H1 (cell line): ENCODE results near the gene MAPK14. TPM values are rescaled to one million over a fixed set of nuclear protein-coding genes. Genes with fewer than 3 reads are reported as not detected.

Experiments
- CTCF ChIA-PET: fragments of 300-600 bp; sonication (Branson Sonifier 250); formaldehyde crosslinking; loops from one replicate; lab custom pipeline; 2021; ENCODE audit not compliant: partially characterized antibody; lab: Charles Lee
- POLR2A ChIA-PET: fragments of 300-600 bp; sonication (Branson Sonifier 250); formaldehyde crosslinking; loops from one replicate; lab custom pipeline; 2021; ENCODE audit warnings: inconsistent platforms; ENCODE audit not compliant: partially characterized antibody; lab: Charles Lee
- DNase-seq, 2 experiments: peaks; one replicate each; pipeline versions ENCODE4 v3.0.0 to v3.0.0-alpha.2; 2010 to 2022; ENCODE audit warnings: low spot score in 2 of 2, low read depth in 1 of 2, mixed read lengths in 1 of 2
- FAIRE-seq: peaks from 2 replicates; lab custom pipeline; 2011; peaks lifted over from hg19 to GRCh38; lab: Jason Lieb, UNC
- H2AFZ ChIP-seq: 2 replicates; pipeline ENCODE4 v1.8.1; 2012; ENCODE audit warnings: low read length, inconsistent platforms
- H2AK5ac ChIP-seq: 2 replicates; pipeline ENCODE4 v1.6.1; 2013; ENCODE audit warnings: low read depth, low read length
- H2BK120ac ChIP-seq: replicated peaks from 2 replicates; pipeline ENCODE3; 2013; ENCODE audit warnings: low read depth, low read length, inconsistent platforms
- H2BK12ac ChIP-seq: 2 replicates; pipeline ENCODE4 v1.6.1; 2013; ENCODE audit warnings: low read depth, low read length
- H2BK15ac ChIP-seq: 2 replicates; pipeline ENCODE4 v1.6.1; 2013; ENCODE audit warnings: low read length
- H2BK20ac ChIP-seq: 2 replicates; pipeline ENCODE4 v1.6.1; 2013; ENCODE audit warnings: low read length
- H2BK5ac ChIP-seq: 2 replicates; pipeline ENCODE4 v1.6.1; 2013; ENCODE audit warnings: low read depth, low read length
- H3K14ac ChIP-seq: 2 replicates; pipeline ENCODE4 v1.6.1; 2013; ENCODE audit warnings: inconsistent platforms; ENCODE audit not compliant: insufficient read length
- H3K18ac ChIP-seq: 2 replicates; pipeline ENCODE4 v1.6.1; 2013; ENCODE audit warnings: low read length; ENCODE audit errors: extremely low read depth
- H3K23ac ChIP-seq: 2 replicates; pipeline ENCODE4 v1.6.1; 2013; ENCODE audit warnings: inconsistent platforms; ENCODE audit not compliant: insufficient read length
- H3K23me2 ChIP-seq: 2 replicates; pipeline ENCODE4 v1.6.1; 2013; ENCODE audit warnings: low read depth, low read length
- H3K27ac ChIP-seq: 2 replicates; pipeline ENCODE4 v1.6.1; 2011; ENCODE audit warnings: low read depth, low read length, inconsistent platforms
- H3K27me3 ChIP-seq, 4 experiments: replicated peaks in 1 of 4; 1 replicate in 1 of 4; 2 replicates in 3 of 4; pipeline versions ENCODE4 v1.6.1 to v1.8.1; 2011 to 2013; ENCODE audit warnings: low read length in 3 of 4, mild to moderate bottlenecking in 3 of 4, inconsistent platforms in 2 of 4, mixed read lengths in 2 of 4, moderate library complexity in 1 of 4; ENCODE audit not compliant: control insufficient read depth in 3 of 4, insufficient read depth in 3 of 4; ENCODE audit errors: extremely low read depth in 1 of 4
- H3K36me3 ChIP-seq, 4 experiments: 2 replicates each; pipeline versions ENCODE4 v1.6.1 to v1.8.1; 2011 to 2013; ENCODE audit warnings: mild to moderate bottlenecking in 4 of 4, low read length in 3 of 4, moderate library complexity in 2 of 4, control low read depth in 1 of 4, inconsistent platforms in 1 of 4; ENCODE audit not compliant: insufficient read depth in 4 of 4, control insufficient read depth in 2 of 4
- H3K4ac ChIP-seq: replicated peaks from 2 replicates; pipeline ENCODE3; 2013; ENCODE audit warnings: low read length, low read depth, mixed read lengths, inconsistent platforms; ENCODE audit not compliant: insufficient read length
- H3K4me1 ChIP-seq, 4 experiments: replicated peaks in 1 of 4; 1 replicate in 1 of 4; 2 replicates in 3 of 4; pipeline versions ENCODE4 v1.6.1 to v1.8.1; 2011 to 2013; ENCODE audit warnings: low read length in 3 of 4, inconsistent platforms in 2 of 4, mixed read lengths in 1 of 4; ENCODE audit not compliant: insufficient read depth in 4 of 4, control insufficient read depth in 3 of 4
- H3K4me2 ChIP-seq, 2 experiments: 2 replicates each; pipeline versions ENCODE4 v1.6.1 to v1.8.1; 2011 to 2013; ENCODE audit warnings: low read depth in 2 of 2, low read length in 2 of 2, control low read depth in 1 of 2, inconsistent platforms in 1 of 2, mild to moderate bottlenecking in 1 of 2; ENCODE audit not compliant: insufficient read depth in 1 of 2
- H3K4me3 ChIP-seq, 4 experiments: fragments of 200-600, 300-600 bp in 1 of 4; sonication (generic), shearing (Covaris generic), sonication (Bioruptor Twin) in 1 of 4; 2 replicates each; pipeline versions ENCODE4 v1.5.1 to v1.8.1; 2011 to 2016; ENCODE audit warnings: low read length in 4 of 4, low read depth in 3 of 4, control low read depth in 2 of 4, inconsistent platforms in 2 of 4, mild to moderate bottlenecking in 2 of 4, mixed read lengths in 1 of 4, moderate library complexity in 1 of 4; ENCODE audit not compliant: insufficient read depth in 2 of 4; ENCODE audit errors: extremely low read depth in 1 of 4
- H3K56ac ChIP-seq: replicated peaks from 2 replicates; pipeline ENCODE3; 2013; ENCODE audit warnings: low read depth, mild to moderate bottlenecking, mixed read lengths, low read length, inconsistent platforms; ENCODE audit not compliant: insufficient read length
- H3K79me1 ChIP-seq: 2 replicates; pipeline ENCODE4 v1.6.1; 2013; ENCODE audit warnings: low read depth, low read length, control low read depth
- H3K79me2 ChIP-seq, 2 experiments: 2 replicates each; pipeline versions ENCODE4 v1.6.1 to v1.8.1; 2012 to 2013; ENCODE audit warnings: low read length in 2 of 2, mild to moderate bottlenecking in 2 of 2, inconsistent platforms in 1 of 2; ENCODE audit not compliant: insufficient read depth in 2 of 2, control insufficient read depth in 1 of 2
- H3K9ac ChIP-seq, 4 experiments: replicated peaks in 1 of 4; 1 replicate in 1 of 4; 2 replicates in 3 of 4; pipeline versions ENCODE4 v1.6.1 to v1.8.1; 2011 to 2013; ENCODE audit warnings: low read depth in 3 of 4, low read length in 3 of 4, control low read depth in 2 of 4, mild to moderate bottlenecking in 2 of 4, moderate library complexity in 2 of 4, inconsistent platforms in 1 of 4; ENCODE audit errors: extremely low read depth in 1 of 4
- H3K9me3 ChIP-seq, 2 experiments: 2 replicates each; pipeline versions ENCODE4 v1.6.1 to v1.8.1; 2012 to 2013; ENCODE audit warnings: mild to moderate bottlenecking in 2 of 2, moderate library complexity in 2 of 2, control low read depth in 1 of 2, inconsistent platforms in 1 of 2, low read depth in 1 of 2, low read length in 1 of 2, mixed read lengths in 1 of 2; ENCODE audit not compliant: insufficient read depth in 2 of 2
- H4K20me1 ChIP-seq, 2 experiments: replicated peaks in 1 of 2; 2 replicates each; pipeline versions ENCODE3 to v1.8.1; 2011 to 2013; ENCODE audit warnings: inconsistent platforms in 2 of 2, low read length in 2 of 2, mild to moderate bottlenecking in 1 of 2; ENCODE audit not compliant: insufficient read depth in 2 of 2, control insufficient read depth in 1 of 2
- H4K5ac ChIP-seq: 2 replicates; pipeline ENCODE4 v1.6.1; 2013; ENCODE audit warnings: low read length, low read depth, mixed read lengths, inconsistent platforms; ENCODE audit not compliant: insufficient read length
- H4K8ac ChIP-seq: 2 replicates; pipeline ENCODE4 v1.8.0; 2013; ENCODE audit warnings: mild to moderate bottlenecking, moderate library complexity, low read length, inconsistent platforms; ENCODE audit not compliant: insufficient read depth; ENCODE audit errors: extremely low read depth
- H4K91ac ChIP-seq: replicated peaks from 2 replicates; pipeline ENCODE3; 2013; ENCODE audit warnings: low read length, mixed read lengths, inconsistent platforms; ENCODE audit not compliant: insufficient read length
- HDAC6 ChIP-seq: IDR thresholded peaks from one replicate; pipeline ENCODE4 v1.7.1; 2012; ENCODE audit warnings: low read depth, mild to moderate bottlenecking, inconsistent platforms, low read length, moderate library complexity
- KDM4A ChIP-seq: IDR thresholded peaks from one replicate; pipeline ENCODE4 v1.7.1; 2012; ENCODE audit warnings: low read depth, mild to moderate bottlenecking, moderate library complexity, low read length, inconsistent platforms; ENCODE audit not compliant: severe bottlenecking
- MAFK ChIP-seq: IDR thresholded peaks from 2 replicates; pipeline ENCODE4 v1.6.1; 2012; ENCODE audit warnings: low read depth, mild to moderate bottlenecking, improper control_type of control experiment, low read length
- WGBS, 2 experiments: shearing (Covaris generic) in 1 of 2; methylation state at CpG; one replicate each; pipeline versions ENCODE4 v1.1.6 to v1.1.7; 2013 to 2015; ENCODE audit warnings: low lambda C conversion rate in 2 of 2, mixed read lengths in 2 of 2, inconsistent platforms in 1 of 2, low coverage in 1 of 2, missing lambda C conversion rate in 1 of 2; ENCODE audit not compliant: insufficient replicate concordance in 2 of 2, insufficient coverage in 1 of 2, insufficient read length in 1 of 2; ENCODE audit errors: extremely low coverage in 1 of 2, missing lambda C conversion rate in 1 of 2; 5-methylcytosine and 5-hydroxymethylcytosine counted together
- polyA plus RNA-seq, 7 experiments: library from polyadenylated mRNA; depleted of rRNA in 3 of 7; stranded (reverse) in 5 of 7; unstranded in 2 of 7; fragments of >200 nt in 5 of 7; fragments of 200-250 nt in 2 of 7; gene quantifications; 1 replicate in 5 of 7; 2 replicates in 1 of 7; 4 replicates in 1 of 7; pipeline versions ENCODE4 v1.2.1 to v1.2.3, GENCODE V29; 2011 to 2013; ENCODE audit warnings: missing spikeins in 2 of 7, mixed read lengths in 2 of 7
- total RNA-seq: library from RNA; stranded (reverse); fragmentation: NEBNext Ultra II Directional; extraction: Animal tissue kit (Norgen Biotek cat#: 25700); gene quantifications from 2 replicates; pipeline ENCODE4 v1.2.1, GENCODE V29; 2021

Gene MAPK14
- total and polyA plus RNA-seq, 2 of the 8 experiments (the other 6 are each of a cell fraction or from before 2014, with no cell fraction given): 18.1 to 39.3 TPM

DNA sequence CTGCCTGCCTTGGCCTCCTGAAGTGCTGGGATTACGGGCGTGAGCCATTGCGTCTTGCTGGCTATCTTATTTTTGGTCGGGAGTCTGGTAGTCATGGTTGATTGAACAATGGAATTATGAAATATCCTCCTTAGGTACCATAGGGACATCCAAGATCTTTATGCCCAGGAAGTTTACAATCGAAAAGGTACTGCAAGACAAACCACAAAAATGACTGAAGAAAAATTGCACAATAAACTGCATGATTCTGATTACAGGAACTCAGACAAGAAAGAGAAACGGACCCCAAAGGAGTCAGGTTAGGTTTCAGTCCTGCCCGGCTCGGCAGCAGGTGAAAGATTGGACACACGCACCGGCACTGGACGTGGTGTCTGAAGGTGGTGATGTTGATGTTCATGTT is 8.4 kb upstream of the MAPK14 start:
- H3K23ac ChIP-seq: no peak overlapping the region
- H4K20me1 ChIP-seq: no peaks in the 10 kb centered on the region
- CTCF ChIA-PET: no interaction called here
- no peak overlapping the region for H3K9ac ChIP-seq
- no peak overlapping the region for H3K4me2 ChIP-seq
- no peaks in the 10 kb centered on the region for H3K27me3 ChIP-seq
- no peaks in the 10 kb centered on the region for H3K79me2 ChIP-seq
- no peak for DNase-seq
- no peak for FAIRE-seq
- 96% methylated on average over 11 of the region's 11 CpGs; no CpG with 5 or more reads in 1 of the 2 experiments for WGBS, 2 experiments
- POLR2A ChIA-PET: no interaction called here
- no peak overlapping the region for H3K27ac ChIP-seq
- H2BK12ac ChIP-seq: no peak overlapping the region
- H4K5ac ChIP-seq: no peak overlapping the region
- no peak overlapping the region for H3K4ac ChIP-seq
- no peak overlapping the region for H2BK15ac ChIP-seq
- no peak overlapping the region for H3K56ac ChIP-seq
- H4K91ac ChIP-seq: no peak overlapping the region
- no peak overlapping the region for H2BK120ac ChIP-seq
- peaks cover 0 to 6% (median 3%) of the 10 kb centered on the region in 4 experiments; a peak in 3 of 7 replicates for H3K4me1 ChIP-seq
- H3K79me1 ChIP-seq: no peaks in the 10 kb centered on the region
- no peak overlapping the region for H4K8ac ChIP-seq
- H3K9me3 ChIP-seq: no peaks in the 10 kb centered on the region
- no peak overlapping the region for H3K18ac ChIP-seq
- no peak overlapping the region for H2AFZ ChIP-seq
- H3K14ac ChIP-seq: no peak overlapping the region
- H3K23me2 ChIP-seq: peaks cover 4% of the 10 kb centered on the region
- no peak overlapping the region for H3K4me3 ChIP-seq
- TF ChIP-seq HDAC6 (no peak), MAFK (no peak), KDM4A (no peak)
- no peak overlapping the region for H2BK20ac ChIP-seq
- H3K36me3 ChIP-seq: no peaks in the 10 kb centered on the region
- H2AK5ac ChIP-seq: no peak overlapping the region
- H2BK5ac ChIP-seq: no peak overlapping the region
